Heart left ventricle (tissue), 16 donors: ENCODE data around the gene GADD45B. TPM values are rescaled to one million over a fixed set of nuclear protein-coding genes. Genes with fewer than 3 reads are reported as not detected.
"Not testable (repeated sequence)": the region's sequence is repeated elsewhere in the genome, so short reads cannot be mapped to it uniquely, and the experiment has no call there.

Experiments used
- ATAC-seq, 4 donors: fragments of 200-7000 bp; cut with Tn5 transposase; one replicate each; pipeline ENCODE4 v1.9.1; 2020 to 2022; ENCODE audit warnings: moderate library complexity in 4 of 4, mild to moderate bottlenecking in 3 of 4, moderate number of reproducible peaks in 1 of 4
- DNase-seq, 5 donors: peaks; one replicate each; pipeline ENCODE4 v3.0.0-alpha.2; 2020
- H3K27ac ChIP-seq, 12 donors: fragments of 200-600 bp; sonication (generic) in 4 of 12; one replicate each; pipeline versions ENCODE4 v1.5.0 to v1.8.0; 2016 to 2022; ENCODE audit warnings: mild to moderate bottlenecking in 2 of 12
- H3K27me3 ChIP-seq, 9 donors: fragments of 200-600 bp; sonication (generic) in 2 of 9; one replicate each; pipeline versions ENCODE4 v1.5.1 to v1.8.0; 2016 to 2022; ENCODE audit warnings: mild to moderate bottlenecking in 3 of 9
- H3K36me3 ChIP-seq, 9 donors: fragments of 200-600 bp; sonication (generic) in 2 of 9; one replicate each; pipeline versions ENCODE4 v1.5.0 to v1.8.0; 2018 to 2022; ENCODE audit warnings: mild to moderate bottlenecking in 2 of 9
- H3K4me1 ChIP-seq, 12 donors: fragments of 200-600 bp; sonication (generic) in 4 of 12; one replicate each; pipeline versions ENCODE4 v1.5.0 to v1.8.0; 2016 to 2022; ENCODE audit warnings: mild to moderate bottlenecking in 3 of 12
- H3K4me3 ChIP-seq, 12 donors: fragments of 200-600 bp; sonication (generic) in 4 of 12; one replicate each; pipeline versions ENCODE4 v1.5.0 to v1.8.0; 2017 to 2022; ENCODE audit warnings: mild to moderate bottlenecking in 9 of 12, moderate library complexity in 4 of 12
- H3K9me3 ChIP-seq, 12 donors: fragments of 200-600 bp; sonication (generic) in 4 of 12; one replicate each; pipeline versions ENCODE4 v1.5.0 to v1.8.0; 2016 to 2022; ENCODE audit warnings: mild to moderate bottlenecking in 1 of 12
- CTCF ChIP-seq, 12 donors: fragments of 200-600 bp; sonication (generic) in 4 of 12; IDR thresholded peaks; one replicate each; pipeline versions ENCODE4 v1.5.0 to v1.8.0; 2018 to 2022; ENCODE audit warnings: antibody characterized with exemption in 12 of 12, mild to moderate bottlenecking in 5 of 12
- POLR2A ChIP-seq, 2 donors: fragments of 450-650 bp; IDR thresholded peaks; one replicate each; pipeline ENCODE4 v1.6.1; 2017; ENCODE audit warnings: antibody characterized with exemption in 2 of 2, mild to moderate bottlenecking in 2 of 2, moderate library complexity in 2 of 2
- WGBS, 4 donors: extraction: QIAGEN DNeasy Blood & Tissue Kit in 2 of 4; methylation state at CpG; one replicate each; pipeline versions ENCODE4 v1.1.5 to v1.1.7; 2013 to 2018; 5-methylcytosine and 5-hydroxymethylcytosine counted together
- intact Hi-C, 10 donors: fragments of 100-400 bp; cut with DNase I; formaldehyde crosslinking; loops; one replicate each; pipeline versions ENCODE4 v1.11.1 to v1.14.2; 2022
- polyA plus RNA-seq, 2 donors: library from polyadenylated mRNA; stranded (reverse); fragments of 200-250 nt; gene quantifications; one replicate each; pipeline ENCODE4 v1.2.3, GENCODE V29; 2013
- total RNA-seq, 9 donors: library from RNA; depleted of rRNA in 2 of 9; stranded (reverse); fragments of >200 nt in 2 of 9; fragmentation: NEBNext Ultra II Directional in 3 of 9; extraction: Animal tissue kit (Norgen Biotek cat#: 25700) in 3 of 9; gene quantifications; one replicate each; pipeline versions ENCODE4 v1.1.0 to v1.2.4, GENCODE V29; 2016 to 2023
- donor health status: ischemic (EF 13 %, LVEDD 7.1; RV severe dilation, severe dysfunction).
- donor health status: healthy with polysubstance abuse.
- donor health status: DM: no; HTN: yes; CAD: no.
- donor health status: DM: no; HTN: no; CAD: no.
- donor health status: ischemic (EF 25% LVEDD 6.9; RV normal size, moderate dysfunction).
- donor health status: ischemic (EF 25% LVEDD 5.7; RV mildly dilated, moderate dysfunction).
- donor health status: healthy.
- donor health status: DM: yes; HTN: yes; CAD: no.
- donor health status: ischemic (EF 35%, LVEDD 5.7; RV mildly dilated, moderate dysfunction).
- donor health status: nonischemic (EF 11% LVEDD 7.7; RV severe dilation, severe dysfunction).
- donor health status: DM: yes; HTN: yes; CAD: no.
- donor health status: PGD.
- donor health status: ischemic (EF 29% LVEDD 5.4; RV normal size, mild dysfunction).
- donor health status: nonischemic (EF 23%, LVEDD 6.1; RV moderate dilation, normal function).

GADD45B gene
- total and polyA plus RNA-seq, 11 donors: 20.3 to 155 (median 47.3) TPM

GRCh38 chr19:2462635-2463421 lies 13.1 kb upstream of the GADD45B start:
- H3K27ac ChIP-seq: peak overlapping the region in 9 of 12 donors; percentile 10 to 74 (median 41)
- peaks cover 0 to 21% (median 12%) of the 10 kb centered on the region in 12 donors for H3K4me1 ChIP-seq
- no peaks in the 10 kb centered on the region for H3K36me3 ChIP-seq
- no peaks in the 10 kb centered on the region for H3K9me3 ChIP-seq
- no peak for TF ChIP-seq CTCF (IDR thresholded peaks at IDR 0.05)
- peak in 1 of 2 donors; percentile 52 for TF ChIP-seq POLR2A (IDR thresholded peaks at IDR 0.05)
- peak; percentile 60 to 88 (median 74) for ATAC-seq
- 5 to 13% (median 7%) methylated on average over 44 to 46 of the region's 46 CpGs for WGBS, 4 donors
- intact Hi-C loops: loop anchor here in 1 of 10 donors (10.0 kb wide), 1 partner anchor 632 kb away; the partner anchor contains the start of gene GNA11
- DNase-seq: peak; percentile 89 to 92 (median 91)
- no peaks in the 10 kb centered on the region for H3K27me3 ChIP-seq
- peak overlapping the region; percentile 4 to 76 (median 58) for H3K4me3 ChIP-seq

- ATAC-seq: not testable (repeated sequence)
These were observed 12.2 kb upstream of the GADD45B start for GRCh38 chr19:2463694-2464093.

GRCh38 chr19:2464389-2464788 lies 11.5 kb upstream of the GADD45B start:
- Histone ChIP-seq H3K4me1 (peaks cover 0 to 21% (median 12%) of the 10 kb centered on the region in 12 donors), H3K9me3 (no peaks in the 10 kb centered on the region), H3K36me3 (no peaks in the 10 kb centered on the region), H3K27me3 (no peaks in the 10 kb centered on the region), H3K27ac (no peak overlapping the region), H3K4me3 (no peak overlapping the region)
- TF ChIP-seq POLR2A (IDR thresholded peaks at IDR 0.05) (no peak), CTCF (IDR thresholded peaks at IDR 0.05) (no peak)
- intact Hi-C loops: loop anchor here in 1 of 10 donors (10.0 kb wide), 1 partner anchor 630 kb away; the partner anchor contains the start of gene GNA11
- DNase-seq (no peak), ATAC-seq (no peak)
- WGBS, 4 donors: 59 to 64% (median 62%) methylated on average over 5 of the region's 5 CpGs

More at GRCh38 chr19:2463694-2464093, 12.2 kb upstream of the GADD45B start:
- WGBS, 4 donors: 96 to 98% (median 97%) methylated on average over 5 of the region's 5 CpGs
- not testable (repeated sequence) for DNase-seq, H3K27me3 ChIP-seq, H3K9me3 ChIP-seq, H3K36me3 ChIP-seq, H3K4me3 ChIP-seq
- intact Hi-C loops: loop anchor here in 1 of 10 donors (10.0 kb wide), 1 partner anchor 631 kb away; the partner anchor contains the start of gene GNA11
- H3K4me1 ChIP-seq: peaks cover 0 to 21% (median 12%) of the 10 kb centered on the region in 12 donors
- peak overlapping the region in 2 of 12 donors; percentile 52 to 74 for H3K27ac ChIP-seq

- no peaks in the 10 kb centered on the region for H3K9me3 ChIP-seq
- 70 to 77% (median 74%) methylated on average over 12 of the region's 12 CpGs for whole genome bisulfite sequencing, 4 donors
- no peak overlapping the region for H3K27ac ChIP-seq
- H3K27me3 ChIP-seq: no peaks in the 10 kb centered on the region
- ATAC-seq (no peak), DNase-seq (no peak)
- intact Hi-C loops: loop anchor here in 1 of 10 donors (10.0 kb wide), 1 partner anchor 626 kb away; the partner anchor contains the start of gene GNA11
- H3K4me3 ChIP-seq: no peak overlapping the region
- TF ChIP-seq CTCF (IDR thresholded peaks at IDR 0.05): no peak
- no peak for TF ChIP-seq POLR2A (IDR thresholded peaks at IDR 0.05)
- H3K4me1 ChIP-seq: peaks cover 0 to 6% (median 0%) of the 10 kb centered on the region in 12 donors
- no peaks in the 10 kb centered on the region for H3K36me3 ChIP-seq
These were observed 7.3 kb upstream of the GADD45B start for GRCh38 chr19:2468596-2468995.
